ENCODE measurements around the gene NRL.

GRCh38 chr14:24132061-24132685 is 17.4 kb upstream of the NRL start:
- no peak for TF ChIP-seq CTCF (IDR thresholded peaks at IDR 0.05; ENCODE audit: low read length)
- TF ChIP-seq EZH2 (optimal IDR thresholded peaks at IDR 0.05; ENCODE audit: low read depth, low read length) = no peak
- TF ChIP-seq EZH2phosphoT487 (IDR thresholded peaks at IDR 0.05; ENCODE audit: low read length) = no peak

Measured in MM.1S (cell line).